ENCODE measurements around the gene G3BP1.

The G3BP1 gene

GRCh38 chr5:151805414-151806223 is 33.9 kb downstream of the G3BP1 start:
- in situ Hi-C loops (cut with MboI; ENCODE audit: low pct_unique_long_range_greater_than_20kb, low sequenced_read_pairs, unreplicated experiment): no loop called here
- no peak for TF ChIP-seq CTCF (IDR thresholded peaks at IDR 0.05; ENCODE audit: extremely low read depth, insufficient read depth, missing control alignments)
- no peak for DNase-seq (ENCODE audit: low spot score)

- no peak for DNase-seq (ENCODE audit: low spot score)
- in situ Hi-C loops (cut with MboI; ENCODE audit: low pct_unique_long_range_greater_than_20kb, low sequenced_read_pairs, unreplicated experiment): no loop called here
- no peak for TF ChIP-seq CTCF (IDR thresholded peaks at IDR 0.05; ENCODE audit: extremely low read depth, insufficient read depth, missing control alignments)
Observed at GRCh38 chr5:151808451-151809169, 36.9 kb downstream of the G3BP1 start.

- in situ Hi-C loops (cut with MboI; ENCODE audit: low pct_unique_long_range_greater_than_20kb, low sequenced_read_pairs, unreplicated experiment): no loop called here
- no peak for TF ChIP-seq CTCF (IDR thresholded peaks at IDR 0.05; ENCODE audit: extremely low read depth, insufficient read depth, missing control alignments)
- DNase-seq (ENCODE audit: low spot score): no peak
Observed at GRCh38 chr5:151810449-151810848, 38.7 kb downstream of the G3BP1 start.

- no peak for TF ChIP-seq CTCF (IDR thresholded peaks at IDR 0.05; ENCODE audit: extremely low read depth, insufficient read depth, missing control alignments)
- DNase-seq (ENCODE audit: low spot score): no peak
- in situ Hi-C loops (cut with MboI; ENCODE audit: low pct_unique_long_range_greater_than_20kb, low sequenced_read_pairs, unreplicated experiment): no loop called here
Observed at GRCh38 chr5:151810897-151811296, 39.1 kb downstream of the G3BP1 start.

- no peak for TF ChIP-seq CTCF (IDR thresholded peaks at IDR 0.05; ENCODE audit: extremely low read depth, insufficient read depth, missing control alignments)
- in situ Hi-C loops (cut with MboI; ENCODE audit: low pct_unique_long_range_greater_than_20kb, low sequenced_read_pairs, unreplicated experiment): no loop called here
- no peak for DNase-seq (ENCODE audit: low spot score)
Observed at GRCh38 chr5:151811593-151812321, 40.0 kb downstream of the G3BP1 start.

GRCh38 chr5:151812757-151813309 is 41.1 kb downstream of the G3BP1 start:
- in situ Hi-C loops (cut with MboI; ENCODE audit: low pct_unique_long_range_greater_than_20kb, low sequenced_read_pairs, unreplicated experiment): no loop called here

More at GRCh38 chr5:151812757-151813309, 41.1 kb downstream of the G3BP1 start:
- no peak for TF ChIP-seq CTCF (IDR thresholded peaks at IDR 0.05; ENCODE audit: extremely low read depth, insufficient read depth, missing control alignments)
- DNase-seq (ENCODE audit: low spot score): no peak

Data from GM13977 (cell line).